ENCODE measurements around the gene AIFM3. TPM values are rescaled to one million over a fixed set of nuclear protein-coding genes. Genes with fewer than 3 reads are reported as not detected.

AIFM3 gene
- total and polyA plus RNA-seq, 2 donors (not counting 3 experiments of a cell fraction or from before 2014, with no cell fraction given), result 0.15 TPM; not detected in 1

DNA sequence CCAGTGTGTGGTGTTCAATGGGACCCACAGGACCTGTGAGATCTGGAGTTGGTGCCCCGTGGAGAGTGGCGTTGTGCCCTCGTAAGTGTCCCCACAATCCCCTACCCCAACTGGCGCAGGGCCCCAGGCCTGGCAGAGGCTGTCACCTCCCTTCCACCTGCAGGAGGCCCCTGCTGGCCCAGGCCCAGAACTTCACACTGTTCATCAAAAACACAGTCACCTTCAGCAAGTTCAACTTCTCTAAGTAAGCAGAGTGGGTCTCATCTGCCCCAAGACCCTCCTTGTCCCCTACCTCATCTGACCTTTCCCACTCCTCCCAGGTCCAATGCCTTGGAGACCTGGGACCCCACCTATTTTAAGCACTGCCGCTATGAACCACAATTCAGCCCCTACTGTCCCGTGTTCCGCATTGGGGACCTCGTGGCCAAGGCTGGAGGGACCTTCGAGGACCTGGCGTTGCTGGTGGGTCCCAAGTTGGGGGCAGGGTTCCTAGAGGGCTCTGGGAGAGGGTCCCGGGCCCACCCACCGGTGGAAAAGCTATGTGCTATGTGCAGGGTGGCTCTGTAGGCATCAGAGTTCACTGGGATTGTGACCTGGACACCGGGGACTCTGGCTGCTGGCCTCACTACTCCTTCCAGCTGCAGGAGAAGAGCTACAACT is 56.0 kb downstream of the AIFM3 start:
- Histone ChIP-seq H3K9ac (replicated peaks; ENCODE audit: extremely low read depth, insufficient read depth, low read length) (no peak overlapping the region), H3K4me3 (replicated peaks in 1 of 3; ENCODE audit: insufficient read depth in 1 of 3, low read depth in 1 of 3, low read length in 3 of 3) (no peak overlapping the region), H3K9me3 (replicated peaks; ENCODE audit: control insufficient read depth, insufficient read depth, low read length) (no peaks in the 10 kb centered on the region), H3K4me2 (ENCODE audit: insufficient read depth, low read length) (no peak overlapping the region), H2AFZ (ENCODE audit: low read depth, low read length) (no peak overlapping the region), H3K27me3 (ENCODE audit: control insufficient read depth in 2 of 2, insufficient read depth in 2 of 2, low read length in 2 of 2) (no peaks in the 10 kb centered on the region), H4K20me1 (replicated peaks; ENCODE audit: control insufficient read depth, extremely low read depth, insufficient read depth, low read length) (no peaks in the 10 kb centered on the region), H3K36me3 (ENCODE audit: control insufficient read depth in 2 of 2, extremely low read depth in 1 of 2, insufficient read depth in 2 of 2, low read length in 2 of 2) (no peaks in the 10 kb centered on the region), H3K4me1 (ENCODE audit: control insufficient read depth, extremely low read depth, insufficient read depth, low read length) (no peaks in the 10 kb centered on the region), H3K79me2 (ENCODE audit: control insufficient read depth, insufficient read depth, low read length) (no peaks in the 10 kb centered on the region), H3K27ac (ENCODE audit: insufficient read depth, low read depth, low read length) (no peak overlapping the region), H3K9me1 (replicated peaks; ENCODE audit: control insufficient read depth, extremely low read depth, insufficient read depth, low read length) (no peaks in the 10 kb centered on the region)
- no TSS peak for BruUV-seq (replicated peaks)
- CTCF ChIA-PET, result interaction anchor here (0.9 to 1.1 kb wide), 2 partner anchors 137 to 219 kb away, joined by 3 to 4 read pairs; no protein-coding TSS in a partner anchor
- intact Hi-C loops (cut with micrococcal nuclease) (no loop called here), dilution Hi-C loops (cut with MboI; ENCODE audit: extremely low pct_ligation_motif_present, low sequenced_read_pairs) (no loop called here)
- POLR2A ChIA-PET, result no interaction called here
- TF ChIP-seq JUN (IDR thresholded peaks at IDR 0.05; ENCODE audit: borderline replicate concordance, insufficient read depth, insufficient read length, low read depth) (no peak), POLR2AphosphoS5 (IDR thresholded peaks at IDR 0.05; ENCODE audit: insufficient read depth, low read depth, low read length) (no peak), EZH2 (IDR thresholded peaks at IDR 0.05; ENCODE audit: borderline replicate concordance, low read depth, low read length, severe bottlenecking) (no peak), FOS (IDR thresholded peaks at IDR 0.05; ENCODE audit: borderline replicate concordance, insufficient read depth, low read length) (no peak), GATA2 (IDR thresholded peaks at IDR 0.05; ENCODE audit: insufficient read depth, insufficient read length, low read depth, low read length) (no peak), MYC (IDR thresholded peaks at IDR 0.05; ENCODE audit: low read depth, low read length) (no peak), CTCF (IDR thresholded peaks at IDR 0.05; ENCODE audit: extremely low read depth in 1 of 2, insufficient read depth in 1 of 2, low read depth in 1 of 2, low read length in 2 of 2) (no peak), POLR2A (IDR thresholded peaks at IDR 0.05; ENCODE audit: low read depth, low read length) (no peak)
- TF ChIP-seq, protein P1, sequence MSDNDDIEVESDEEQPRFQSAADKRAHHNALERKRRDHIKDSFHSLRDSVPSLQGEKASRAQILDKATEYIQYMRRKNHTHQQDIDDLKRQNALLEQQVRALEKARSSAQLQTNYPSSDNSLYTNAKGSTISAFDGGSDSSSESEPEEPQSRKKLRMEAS (IDR thresholded peaks at IDR 0.05; ENCODE audit: insufficient read depth, insufficient read length), result no peak
- FAIRE-seq (no peak), DNase-seq (ENCODE audit: low read depth, low spot score) (no peak)

All from endothelial cell of umbilical vein (primary cell).